SJSA1 (cell line): ENCODE results near the gene AXIN1. TPM values are rescaled to one million over a fixed set of nuclear protein-coding genes. Genes with fewer than 3 reads are reported as not detected.

Source experiments
- DNase-seq, 2 experiments: peaks; one replicate each; pipeline ENCODE4 v3.0.0-alpha.2; 2015 to 2020; ENCODE audit warnings: low spot score in 2 of 2, low read depth in 1 of 2
- H3K27ac ChIP-seq: fragments of 250-450 bp; sonication (Bioruptor Pico); 2 replicates; pipeline ENCODE4 v1.5.1; 2020; ENCODE audit warnings: mild to moderate bottlenecking, moderate library complexity
- H3K27me3 ChIP-seq: fragments of 250-450 bp; sonication (Bioruptor Pico); replicated peaks from 2 replicates; pipeline ENCODE4 v1.5.1; 2020; ENCODE audit warnings: mild to moderate bottlenecking, moderate library complexity
- H3K36me3 ChIP-seq: fragments of 250-450 bp; sonication (Bioruptor Pico); 2 replicates; pipeline ENCODE4 v1.5.1; 2020; ENCODE audit warnings: mild to moderate bottlenecking
- H3K4me1 ChIP-seq: fragments of 250-450 bp; sonication (Bioruptor Pico); replicated peaks from 2 replicates; pipeline ENCODE4 v1.6.1; 2021; ENCODE audit warnings: mild to moderate bottlenecking
- H3K4me3 ChIP-seq: fragments of 250-450 bp; sonication (Bioruptor Pico); 2 replicates; pipeline ENCODE4 v1.5.1; 2020; ENCODE audit warnings: mild to moderate bottlenecking
- H3K9me3 ChIP-seq: fragments of 250-450 bp; sonication (Bioruptor Pico); replicated peaks from 2 replicates; pipeline ENCODE4 v1.5.1; 2020; ENCODE audit warnings: mild to moderate bottlenecking
- total RNA-seq: library from RNA; depleted of rRNA; stranded (reverse); fragments of >200 nt; shearing (Covaris generic); gene quantifications from 2 replicates; pipeline ENCODE4 v1.2.3, GENCODE V29; 2014; rRNA removed

The AXIN1 gene, protein sequence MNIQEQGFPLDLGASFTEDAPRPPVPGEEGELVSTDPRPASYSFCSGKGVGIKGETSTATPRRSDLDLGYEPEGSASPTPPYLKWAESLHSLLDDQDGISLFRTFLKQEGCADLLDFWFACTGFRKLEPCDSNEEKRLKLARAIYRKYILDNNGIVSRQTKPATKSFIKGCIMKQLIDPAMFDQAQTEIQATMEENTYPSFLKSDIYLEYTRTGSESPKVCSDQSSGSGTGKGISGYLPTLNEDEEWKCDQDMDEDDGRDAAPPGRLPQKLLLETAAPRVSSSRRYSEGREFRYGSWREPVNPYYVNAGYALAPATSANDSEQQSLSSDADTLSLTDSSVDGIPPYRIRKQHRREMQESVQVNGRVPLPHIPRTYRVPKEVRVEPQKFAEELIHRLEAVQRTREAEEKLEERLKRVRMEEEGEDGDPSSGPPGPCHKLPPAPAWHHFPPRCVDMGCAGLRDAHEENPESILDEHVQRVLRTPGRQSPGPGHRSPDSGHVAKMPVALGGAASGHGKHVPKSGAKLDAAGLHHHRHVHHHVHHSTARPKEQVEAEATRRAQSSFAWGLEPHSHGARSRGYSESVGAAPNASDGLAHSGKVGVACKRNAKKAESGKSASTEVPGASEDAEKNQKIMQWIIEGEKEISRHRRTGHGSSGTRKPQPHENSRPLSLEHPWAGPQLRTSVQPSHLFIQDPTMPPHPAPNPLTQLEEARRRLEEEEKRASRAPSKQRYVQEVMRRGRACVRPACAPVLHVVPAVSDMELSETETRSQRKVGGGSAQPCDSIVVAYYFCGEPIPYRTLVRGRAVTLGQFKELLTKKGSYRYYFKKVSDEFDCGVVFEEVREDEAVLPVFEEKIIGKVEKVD
- total RNA-seq, result 18.5 and 26.4 TPM in 2 replicates

DNA sequence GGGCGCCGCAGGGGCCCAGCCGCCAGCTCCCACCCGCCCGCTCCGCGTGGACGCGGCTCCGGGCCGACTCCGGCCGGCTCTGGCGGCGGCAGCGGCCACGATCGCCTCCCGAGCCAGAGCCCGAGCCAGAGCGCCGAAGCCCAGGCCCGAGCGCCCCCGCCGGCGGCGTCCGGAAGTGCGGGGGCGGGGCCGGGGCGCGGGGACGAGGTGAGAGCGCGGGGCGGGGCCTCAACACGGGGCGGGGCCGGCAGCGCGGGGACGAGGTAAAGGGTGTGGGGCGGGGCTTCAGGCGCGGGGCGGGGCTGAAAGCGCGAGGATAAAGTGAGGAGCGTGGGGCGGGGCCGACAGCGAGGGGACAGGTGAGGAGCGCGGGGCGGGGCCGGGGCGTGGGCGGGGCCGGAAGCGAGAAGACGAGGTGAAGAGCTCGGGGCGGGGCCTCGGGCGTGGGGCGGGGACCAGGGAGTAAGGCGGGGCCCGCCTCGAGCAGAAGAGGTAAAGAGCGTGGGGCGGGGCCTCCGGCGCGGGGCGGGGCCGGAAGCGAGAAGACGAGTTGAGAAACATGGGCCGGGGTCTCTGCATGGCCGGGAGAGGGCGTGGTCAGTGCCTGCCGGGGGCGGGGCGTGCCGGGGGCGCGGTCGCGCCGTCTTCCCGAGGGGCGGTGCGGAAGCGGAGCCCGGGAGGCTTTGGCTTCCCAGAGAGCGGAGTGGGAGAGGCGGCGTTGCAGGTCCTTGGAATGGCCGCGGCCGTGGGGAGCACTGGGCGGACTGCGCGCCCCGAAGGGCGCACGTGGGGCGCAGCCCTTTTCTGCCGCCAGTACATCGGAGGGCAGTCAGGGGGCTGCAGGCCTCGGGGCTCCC lies at the start of gene AXIN1:
Gene AXIN1, minus strand, starts transcription at position 177 of the 857 bp plus-strand sequence. CDS start 5,698 bp downstream, outside the sequence.
- peak; percentile 79 to 100 for DNase-seq
- H3K27me3 ChIP-seq, result no peaks in the 10 kb centered on the region
- H3K4me3 ChIP-seq, result peak within 1 kb of the TSS; percentile 82
- H3K4me1 ChIP-seq, result peaks cover 11% of the 10 kb centered on the region
- no peaks in the 10 kb centered on the region for H3K9me3 ChIP-seq
- H3K36me3 ChIP-seq, result peaks cover 7% of the 10 kb centered on the region
- H3K27ac ChIP-seq, result 0 out of 2 replicates have a peak within 1 kb of the TSS, but pooled peaks have one; percentile 32

DNA sequence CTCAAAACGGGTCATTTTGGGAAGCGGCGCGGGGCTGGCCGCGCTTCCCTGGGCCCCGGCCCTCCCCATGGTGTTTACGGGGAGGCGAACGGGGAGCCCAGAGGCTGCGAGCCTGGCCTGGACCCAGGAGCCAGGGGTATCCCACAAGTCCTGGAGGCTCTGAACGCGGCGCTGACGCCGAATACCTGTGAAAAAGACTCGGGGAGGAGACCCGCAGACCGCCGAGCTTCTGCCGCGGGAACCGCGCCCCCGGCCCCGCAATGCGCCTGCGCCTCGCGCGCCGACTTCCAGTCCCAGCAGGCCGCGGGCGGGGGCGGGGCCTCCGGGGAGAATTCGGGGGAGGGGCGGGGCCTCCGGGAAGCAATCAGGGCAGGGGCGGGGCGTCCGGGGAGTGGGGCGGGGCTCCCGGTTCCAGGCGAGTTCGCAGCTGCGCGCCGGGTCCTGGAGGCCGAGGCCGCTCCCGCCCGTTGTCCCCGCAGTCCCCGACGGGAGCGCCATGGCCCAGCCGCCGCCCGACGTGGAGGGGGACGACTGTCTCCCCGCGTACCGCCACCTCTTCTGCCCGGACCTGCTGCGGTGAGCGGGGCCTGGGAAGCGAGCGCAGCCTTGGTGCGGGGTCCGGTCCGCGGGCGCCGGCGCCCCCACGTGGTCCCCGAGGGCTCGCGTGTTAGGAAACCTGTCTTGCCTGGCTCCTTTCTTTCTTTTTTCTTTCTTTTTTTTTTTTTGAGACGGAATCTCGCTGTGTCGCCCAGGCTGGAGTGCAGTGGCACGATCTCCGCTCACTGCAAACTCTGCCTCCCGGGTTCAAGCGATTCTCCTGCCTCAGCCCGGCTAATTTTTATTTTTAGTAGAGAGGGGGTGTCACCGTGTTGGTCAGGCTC lies 49.2 kb upstream of the AXIN1 start, which contains the start of gene DECR2:
Gene DECR2, plus strand, starts transcription at position 418 of the 881 bp plus-strand sequence. Its CDS starts 79 bp downstream, at position 497.
- H3K4me3 ChIP-seq, result peak within 1 kb of the TSS; percentile 94
- H3K9me3 ChIP-seq, result peaks cover 3% of the 10 kb centered on the region; the same call in 1 of the 2 replicates
- no peaks in the 10 kb centered on the region for H3K27me3 ChIP-seq
- H3K36me3 ChIP-seq, result peaks cover 20% of the 10 kb centered on the region
- H3K4me1 ChIP-seq, result peaks cover 11% of the 10 kb centered on the region
- peak within 1 kb of the TSS; percentile 71 for H3K27ac ChIP-seq
- peak; percentile 94 to 96 for DNase-seq

DNA sequence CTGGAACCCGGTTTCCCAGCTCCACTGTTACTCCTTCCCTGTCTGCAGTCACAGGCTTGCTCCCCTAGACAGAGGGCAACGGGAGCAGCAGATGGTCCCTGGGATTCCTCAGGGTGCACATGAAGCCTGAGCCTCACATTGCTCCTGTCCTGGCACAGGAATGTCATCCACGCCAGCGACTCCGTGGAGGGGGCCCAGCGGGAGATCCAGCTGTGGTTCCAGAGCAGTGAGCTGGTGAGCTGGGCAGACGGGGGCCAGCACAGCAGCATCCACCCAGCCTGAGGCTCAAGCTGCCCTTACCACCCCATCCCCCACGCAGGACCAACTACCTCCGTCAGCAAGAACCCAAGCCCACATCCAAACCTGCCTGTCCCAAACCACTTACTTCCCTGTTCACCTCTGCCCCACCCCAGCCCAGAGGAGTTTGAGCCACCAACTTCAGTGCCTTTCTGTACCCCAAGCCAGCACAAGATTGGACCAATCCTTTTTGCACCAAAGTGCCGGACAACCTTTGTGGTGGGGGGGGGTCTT lies 47.6 kb upstream of the AXIN1 start:
- H3K4me3 ChIP-seq, result peak overlapping the region; percentile 94
- peaks cover 18% of the 10 kb centered on the region for H3K4me1 ChIP-seq

DNA sequence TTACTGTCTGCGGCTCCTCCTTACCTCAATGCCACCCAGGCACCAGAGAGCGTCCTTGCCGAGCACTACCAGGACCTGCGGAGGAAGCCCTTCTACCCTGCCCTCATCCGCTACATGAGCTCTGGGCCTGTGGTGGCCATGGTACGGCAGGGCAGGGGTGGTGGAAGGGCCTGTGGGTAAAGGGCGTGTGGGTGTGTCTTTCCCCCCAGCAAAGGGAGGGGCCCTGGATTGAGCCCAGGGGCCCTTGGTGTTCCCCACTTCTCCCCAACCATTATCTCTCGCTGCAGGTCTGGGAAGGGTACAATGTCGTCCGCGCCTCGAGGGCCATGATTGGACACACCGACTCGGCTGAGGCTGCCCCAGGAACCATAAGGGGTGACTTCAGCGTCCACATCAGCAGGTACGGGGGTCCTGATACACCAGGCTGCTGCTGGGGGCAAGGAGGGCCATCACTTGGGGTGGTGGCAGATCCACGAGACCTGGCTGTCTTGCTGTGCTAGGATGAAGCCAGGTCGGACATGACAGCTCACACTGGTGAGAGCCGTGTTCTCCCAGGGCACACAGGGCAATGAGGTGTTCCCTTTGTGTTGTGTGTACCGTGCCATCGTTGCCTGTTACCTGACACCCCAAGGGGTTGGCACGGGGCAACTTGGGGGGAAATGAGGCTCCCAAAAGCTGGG lies 47.0 kb upstream of the AXIN1 start:
- Histone ChIP-seq H3K4me1 (peaks cover 18% of the 10 kb centered on the region), H3K27me3 (no peaks in the 10 kb centered on the region), H3K4me3 (no peak overlapping the region), H3K9me3 (peaks cover 3% of the 10 kb centered on the region; the same call in 1 of the 2 replicates), H3K27ac (no peak overlapping the region), H3K36me3 (peaks cover 20% of the 10 kb centered on the region)
- no peak for DNase-seq

More for the DNA sequence above, 47.6 kb upstream of the AXIN1 start:
- Histone ChIP-seq H3K9me3 (peaks cover 3% of the 10 kb centered on the region; the same call in 1 of the 2 replicates), H3K27me3 (no peaks in the 10 kb centered on the region), H3K27ac (no peak overlapping the region), H3K36me3 (peaks cover 20% of the 10 kb centered on the region)
- DNase-seq, result no peak

DNA sequence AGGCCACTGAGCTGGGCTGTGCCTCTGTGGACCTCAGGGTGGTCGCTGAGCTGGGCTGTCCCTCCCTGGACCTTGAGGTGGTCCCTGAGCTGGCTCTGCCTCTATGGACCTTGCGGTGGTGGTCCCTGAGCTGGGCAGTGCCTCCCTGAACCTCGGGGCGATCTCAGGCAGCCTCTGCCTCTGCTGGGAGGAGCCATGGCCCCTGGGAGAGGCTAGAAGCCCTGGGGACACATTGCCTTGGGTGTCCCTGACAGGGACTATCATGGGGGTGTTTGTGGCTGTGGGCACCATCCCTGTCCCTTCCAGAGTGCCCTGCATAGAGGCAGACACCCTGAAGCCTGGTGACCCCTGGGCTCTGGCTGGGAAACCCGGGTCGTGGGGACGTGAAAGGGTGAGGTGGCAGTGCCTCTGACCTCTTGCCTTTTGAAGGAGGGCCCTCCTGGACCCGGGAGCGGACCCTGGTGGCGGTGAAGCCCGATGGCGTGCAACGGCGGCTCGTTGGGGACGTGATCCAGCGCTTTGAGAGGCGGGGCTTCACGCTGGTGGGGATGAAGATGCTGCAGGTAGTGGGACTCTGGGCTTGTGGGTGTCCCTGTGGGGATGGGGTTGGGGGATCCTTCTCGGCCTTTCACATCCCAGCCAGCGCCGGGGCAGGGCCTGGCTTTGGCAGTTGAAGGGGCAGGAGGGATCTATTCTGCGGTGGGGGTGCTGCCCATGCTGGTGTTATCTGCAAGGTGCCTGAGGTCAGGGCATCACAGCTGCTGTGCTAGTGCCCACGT lies 46.2 kb upstream of the AXIN1 start:
- H3K27ac ChIP-seq, result no peak overlapping the region
- H3K27me3 ChIP-seq, result no peaks in the 10 kb centered on the region
- H3K4me3 ChIP-seq, result no peak overlapping the region
- H3K9me3 ChIP-seq, result peaks cover 3% of the 10 kb centered on the region; the same call in 1 of the 2 replicates
- peaks cover 20% of the 10 kb centered on the region for H3K36me3 ChIP-seq
- DNase-seq, result no peak
- H3K4me1 ChIP-seq, result peaks cover 18% of the 10 kb centered on the region

DNA sequence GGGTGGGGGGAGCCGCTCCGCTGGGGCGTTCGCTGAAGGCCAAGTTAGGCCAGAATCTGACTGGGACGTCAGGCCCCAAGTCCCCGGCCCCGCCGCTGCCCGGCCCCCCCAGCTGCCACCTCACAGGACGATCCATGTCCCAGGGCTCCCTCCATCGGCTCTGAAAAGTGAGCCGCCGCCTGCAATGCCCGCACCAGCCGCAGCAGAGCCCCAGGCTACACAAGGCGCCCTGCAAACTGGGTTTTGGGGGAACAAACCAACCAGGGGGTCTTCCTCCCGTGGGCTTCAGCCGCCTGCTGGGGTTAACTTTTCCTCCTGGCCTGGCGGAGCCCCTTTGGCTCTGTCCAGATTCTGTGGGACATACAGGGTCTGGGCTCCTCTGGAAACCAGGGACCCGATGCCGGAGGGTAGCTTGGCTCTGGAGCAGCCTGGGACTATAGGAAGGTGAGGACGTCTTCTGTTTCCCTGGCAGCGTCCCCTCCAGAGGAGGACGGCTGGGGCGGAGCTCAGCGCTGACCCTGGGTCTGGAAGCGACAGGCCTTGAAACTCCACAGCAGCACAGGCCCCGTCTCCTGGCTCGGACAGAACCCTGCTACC lies 45.3 kb upstream of the AXIN1 start:
- no peak overlapping the region for H3K4me3 ChIP-seq
- H3K36me3 ChIP-seq, result peaks cover 20% of the 10 kb centered on the region
- H3K27ac ChIP-seq, result no peak overlapping the region
- peaks cover 18% of the 10 kb centered on the region for H3K4me1 ChIP-seq
- DNase-seq, result peak in 1 of 2 experiments; percentile 75
- H3K9me3 ChIP-seq, result peaks cover 3% of the 10 kb centered on the region; the same call in 1 of the 2 replicates
- no peaks in the 10 kb centered on the region for H3K27me3 ChIP-seq

DNA sequence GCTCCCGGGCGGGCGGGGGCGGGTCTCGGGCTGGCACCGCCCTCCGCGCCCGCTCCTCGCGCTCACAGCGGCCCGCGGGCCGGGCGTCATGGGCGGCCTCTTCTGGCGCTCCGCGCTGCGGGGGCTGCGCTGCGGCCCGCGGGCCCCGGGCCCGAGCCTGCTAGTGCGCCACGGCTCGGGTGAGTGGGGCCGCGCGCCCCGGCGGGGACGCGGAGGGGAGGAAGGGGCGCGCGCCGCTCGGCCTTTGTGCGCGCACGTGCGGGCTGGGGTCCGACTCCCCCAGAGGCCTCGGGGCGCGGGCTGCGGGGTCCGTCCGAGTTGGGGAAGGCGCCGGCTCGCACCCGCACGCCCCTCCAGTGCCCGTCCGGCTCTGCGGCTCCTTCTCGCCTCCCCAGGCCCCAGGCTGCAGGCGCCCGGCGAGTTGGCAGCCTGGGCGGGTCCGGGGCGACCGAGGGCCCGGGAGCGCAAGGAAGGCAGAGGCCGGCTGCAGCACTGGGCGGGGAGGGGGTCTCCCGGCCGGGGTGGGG lies 44.7 kb upstream of the AXIN1 start, which contains the start of gene NME4:
Gene NME4, plus strand, starts transcription at position 65 of the 527 bp plus-strand sequence. Its CDS starts 24 bp downstream, at position 89.
- peaks cover 3% of the 10 kb centered on the region; the same call in 1 of the 2 replicates for H3K9me3 ChIP-seq
- H3K27me3 ChIP-seq, result no peaks in the 10 kb centered on the region
- DNase-seq, result peak; percentile 23 to 53
- H3K36me3 ChIP-seq, result peaks cover 20% of the 10 kb centered on the region
- H3K27ac ChIP-seq, result no peak within 1 kb of the TSS
- H3K4me1 ChIP-seq, result peaks cover 18% of the 10 kb centered on the region
- H3K4me3 ChIP-seq, result peak within 1 kb of the TSS; percentile 77

DNA sequence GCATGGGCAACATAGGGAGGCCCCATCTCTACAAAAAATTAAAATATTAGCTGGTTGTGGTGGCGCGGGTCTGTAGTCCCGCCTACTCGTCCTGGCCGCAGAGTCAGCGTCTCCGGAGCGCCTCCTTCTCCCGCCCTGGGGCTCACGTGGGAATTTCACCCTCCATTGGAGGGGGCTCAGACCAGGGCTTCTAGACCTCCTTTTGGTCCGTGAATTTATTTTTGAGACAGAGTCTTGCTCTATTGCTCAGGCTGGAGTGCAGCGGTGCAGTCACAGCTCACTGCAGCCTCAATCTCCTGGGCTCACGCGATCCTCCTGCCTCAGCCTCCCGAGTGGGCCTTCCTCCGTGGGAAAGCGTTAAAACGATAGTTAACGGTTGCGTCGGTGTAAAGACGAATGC lies 44.1 kb upstream of the AXIN1 start:
- Histone ChIP-seq H3K36me3 (peaks cover 20% of the 10 kb centered on the region), H3K27me3 (no peaks in the 10 kb centered on the region), H3K27ac (no peak overlapping the region), H3K9me3 (peaks cover 8% of the 10 kb centered on the region; the same call in 1 of the 2 replicates), H3K4me3 (peak overlapping the region; percentile 77), H3K4me1 (peaks cover 18% of the 10 kb centered on the region)
- peak in 1 of 2 experiments; percentile 36 for DNase-seq

DNA sequence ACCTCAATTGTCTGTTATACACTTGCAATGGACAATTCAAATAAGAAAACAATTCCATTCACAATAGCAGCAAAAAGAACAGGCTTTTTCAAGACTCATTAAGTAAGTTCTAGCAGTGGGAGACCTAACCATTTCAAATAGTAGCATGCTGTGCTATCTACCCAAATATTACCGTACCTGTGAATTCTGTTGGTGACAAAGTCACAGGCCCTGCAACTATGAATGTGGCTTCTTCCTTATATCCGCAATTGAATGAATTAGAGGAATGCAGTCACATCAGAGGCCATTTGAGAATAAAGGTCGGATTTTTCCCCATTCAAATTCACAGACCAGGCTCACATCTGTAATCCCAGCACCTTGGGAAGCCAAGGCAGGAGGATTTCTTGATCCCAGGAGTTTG lies 43.7 kb upstream of the AXIN1 start:
- Histone ChIP-seq H3K4me3 (no peak overlapping the region; the same call in 1 of the 2 replicates), H3K4me1 (peaks cover 18% of the 10 kb centered on the region), H3K27me3 (no peaks in the 10 kb centered on the region), H3K36me3 (peaks cover 17% of the 10 kb centered on the region), H3K9me3 (peaks cover 5% of the 10 kb centered on the region; the same call in 1 of the 2 replicates), H3K27ac (no peak overlapping the region)
- no peak for DNase-seq

DNA sequence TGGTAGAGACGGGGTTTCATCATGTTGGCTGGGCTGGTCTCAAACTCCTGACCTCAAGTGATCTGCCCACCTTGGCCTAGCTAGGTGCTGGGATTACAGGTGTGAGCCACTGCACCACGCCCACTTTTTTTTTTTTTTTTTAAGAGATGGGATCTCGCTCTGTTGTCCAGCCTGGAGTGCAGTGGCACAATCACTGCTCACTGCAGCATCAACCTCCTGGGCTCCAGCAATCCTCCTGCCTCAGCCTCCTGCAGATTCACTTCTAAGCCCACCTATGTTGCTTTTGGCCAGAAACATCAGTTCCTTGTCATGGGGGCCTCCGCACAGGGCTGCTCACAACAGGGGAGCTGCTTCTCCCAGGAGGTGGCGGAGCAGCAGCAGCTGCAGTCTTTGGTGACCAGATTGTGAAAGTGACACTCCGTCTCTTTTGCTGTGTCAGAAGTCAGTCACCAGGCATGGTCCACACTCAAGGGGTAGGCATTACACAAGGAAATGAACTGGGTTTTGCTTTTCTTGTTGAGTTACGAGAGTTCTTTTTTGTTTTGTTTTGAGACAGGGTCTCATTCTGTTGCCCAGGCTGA lies 40.0 kb upstream of the AXIN1 start:
- H3K4me3 ChIP-seq, result no peak overlapping the region
- no peaks in the 10 kb centered on the region for H3K36me3 ChIP-seq
- H3K9me3 ChIP-seq, result peaks cover 4% of the 10 kb centered on the region; the same call in 1 of the 2 replicates
- DNase-seq, result no peak
- no peaks in the 10 kb centered on the region for H3K27me3 ChIP-seq
- H3K4me1 ChIP-seq, result peaks cover 9% of the 10 kb centered on the region
- no peak overlapping the region for H3K27ac ChIP-seq
